Chondrocyte (in vitro differentiated cells): ENCODE data around the gene PRR5L. TPM values are rescaled to one million over a fixed set of nuclear protein-coding genes. Genes with fewer than 3 reads are reported as not detected.

Source experiments
- DNase-seq: peaks from one replicate; pipeline ENCODE4 v3.0.0; 2021; ENCODE audit warnings: mixed read lengths, low spot score
- H3K27ac Mint-ChIP-seq: one replicate; pipeline ENCODE4 v1.8.0; 2021; ENCODE audit warnings: mild to moderate bottlenecking, moderate library complexity, mixed read lengths; ENCODE audit not compliant: unreplicated experiment
- H3K27me3 Mint-ChIP-seq: 2 replicates; pipeline ENCODE4 v1.8.0; 2021; ENCODE audit warnings: low read depth, mixed read lengths
- H3K36me3 Mint-ChIP-seq: 2 replicates; pipeline ENCODE4 v1.8.0; 2021; ENCODE audit warnings: low read depth, mixed read lengths
- H3K4me1 Mint-ChIP-seq: 2 replicates; pipeline ENCODE4 v1.8.0; 2021; ENCODE audit warnings: low read depth, mild to moderate bottlenecking, mixed read lengths
- H3K4me3 Mint-ChIP-seq: one replicate; pipeline ENCODE4 v1.8.0; 2021; ENCODE audit warnings: mild to moderate bottlenecking, moderate library complexity, mixed read lengths; ENCODE audit not compliant: unreplicated experiment
- H3K9me3 Mint-ChIP-seq: 2 replicates; pipeline ENCODE4 v1.8.0; 2021; ENCODE audit warnings: low read depth, mixed read lengths
- total RNA-seq: library from RNA; stranded (reverse); gene quantifications from 3 replicates; pipeline ENCODE4 v1.2.1, GENCODE V29; 2021
- TF ChIP-seq, protein P1 (sequence below): fragments of 200-600 bp; sonication (generic); IDR thresholded peaks from 2 replicates; pipeline ENCODE4 v1.5.0; 2021; ENCODE audit warnings: antibody characterized with exemption, mild to moderate bottlenecking, moderate library complexity

PRR5L gene
- total RNA-seq, 1 donor from 2014 or later, result 50.7 TPM

- H3K9me3 Mint-ChIP-seq, result no peaks in the 10 kb centered on the region
- peaks cover 21% of the 10 kb centered on the region for H3K4me1 Mint-ChIP-seq
- no peaks in the 10 kb centered on the region for H3K27me3 Mint-ChIP-seq
- TF ChIP-seq, protein P1, sequence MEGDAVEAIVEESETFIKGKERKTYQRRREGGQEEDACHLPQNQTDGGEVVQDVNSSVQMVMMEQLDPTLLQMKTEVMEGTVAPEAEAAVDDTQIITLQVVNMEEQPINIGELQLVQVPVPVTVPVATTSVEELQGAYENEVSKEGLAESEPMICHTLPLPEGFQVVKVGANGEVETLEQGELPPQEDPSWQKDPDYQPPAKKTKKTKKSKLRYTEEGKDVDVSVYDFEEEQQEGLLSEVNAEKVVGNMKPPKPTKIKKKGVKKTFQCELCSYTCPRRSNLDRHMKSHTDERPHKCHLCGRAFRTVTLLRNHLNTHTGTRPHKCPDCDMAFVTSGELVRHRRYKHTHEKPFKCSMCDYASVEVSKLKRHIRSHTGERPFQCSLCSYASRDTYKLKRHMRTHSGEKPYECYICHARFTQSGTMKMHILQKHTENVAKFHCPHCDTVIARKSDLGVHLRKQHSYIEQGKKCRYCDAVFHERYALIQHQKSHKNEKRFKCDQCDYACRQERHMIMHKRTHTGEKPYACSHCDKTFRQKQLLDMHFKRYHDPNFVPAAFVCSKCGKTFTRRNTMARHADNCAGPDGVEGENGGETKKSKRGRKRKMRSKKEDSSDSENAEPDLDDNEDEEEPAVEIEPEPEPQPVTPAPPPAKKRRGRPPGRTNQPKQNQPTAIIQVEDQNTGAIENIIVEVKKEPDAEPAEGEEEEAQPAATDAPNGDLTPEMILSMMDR, result no peak
- peaks cover 40% of the 10 kb centered on the region for H3K36me3 Mint-ChIP-seq
- H3K4me3 Mint-ChIP-seq, result no peak overlapping the region
- no peak overlapping the region for H3K27ac Mint-ChIP-seq
- DNase-seq, result no peak
Measured at GRCh38 chr11:36395978-36396736, 100.1 kb downstream of the PRR5L start.

DNA sequence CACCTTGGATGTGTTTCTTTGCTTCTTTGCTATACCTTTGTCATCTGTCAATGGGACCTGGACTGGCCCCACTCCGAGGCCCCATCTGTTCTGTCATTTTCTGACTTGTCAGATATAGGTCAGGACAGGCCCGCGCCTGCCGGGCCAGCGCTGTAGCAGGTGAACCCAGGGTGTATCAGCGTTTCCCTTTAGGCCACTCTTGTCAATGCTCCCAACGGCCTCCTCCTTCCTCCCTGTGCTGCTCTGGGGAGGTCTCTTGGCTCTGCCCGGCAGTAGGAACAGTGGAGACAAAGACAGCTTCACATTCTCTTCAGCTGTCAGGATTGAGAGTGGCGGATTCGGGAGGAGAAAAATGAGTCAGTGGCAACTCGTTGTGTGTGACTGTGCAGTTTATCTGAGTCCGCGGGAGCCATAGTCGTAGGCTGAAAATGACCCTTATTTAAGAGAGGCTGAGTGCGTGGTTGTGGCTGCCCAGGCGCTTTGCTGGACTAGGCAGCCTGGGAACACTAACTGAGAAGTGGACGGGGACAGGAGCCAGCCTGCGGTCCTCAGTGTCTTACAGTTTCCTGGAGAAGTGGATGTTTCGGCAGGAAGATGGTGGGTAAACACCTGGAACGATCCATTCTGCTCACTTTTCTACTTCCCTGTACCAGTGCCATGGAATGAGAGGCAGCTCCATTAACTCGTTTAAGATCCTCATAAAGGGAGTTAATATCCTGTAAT is 102.3 kb downstream of the PRR5L start:
- peak overlapping the region; percentile 75 for H3K27ac Mint-ChIP-seq
- no peak for DNase-seq
- no peaks in the 10 kb centered on the region for H3K9me3 Mint-ChIP-seq
- H3K4me1 Mint-ChIP-seq, result peaks cover 4% of the 10 kb centered on the region
- TF ChIP-seq, protein P1, result no peak
- H3K4me3 Mint-ChIP-seq, result no peak overlapping the region
- H3K36me3 Mint-ChIP-seq, result peaks cover 52% of the 10 kb centered on the region
- H3K27me3 Mint-ChIP-seq, result no peaks in the 10 kb centered on the region

- Mint-ChIP-seq H3K9me3 (no peaks in the 10 kb centered on the region), H3K36me3 (peaks cover 53% of the 10 kb centered on the region), H3K4me3 (no peak overlapping the region), H3K27me3 (no peaks in the 10 kb centered on the region), H3K27ac (no peak overlapping the region), H3K4me1 (peaks cover 3% of the 10 kb centered on the region)
- TF ChIP-seq, protein P1, result no peak
- DNase-seq, result no peak
Measured at GRCh38 chr11:36399236-36399635, 103.1 kb downstream of the PRR5L start.

GRCh38 chr11:36399745-36400144 is 103.7 kb downstream of the PRR5L start:
- TF ChIP-seq, protein P1, result no peak
- no peak for DNase-seq
- H3K27ac Mint-ChIP-seq, result no peak overlapping the region
- peaks cover 48% of the 10 kb centered on the region for H3K36me3 Mint-ChIP-seq
- no peaks in the 10 kb centered on the region for H3K9me3 Mint-ChIP-seq
- H3K27me3 Mint-ChIP-seq, result no peaks in the 10 kb centered on the region
- H3K4me1 Mint-ChIP-seq, result peaks cover 3% of the 10 kb centered on the region
- H3K4me3 Mint-ChIP-seq, result no peak overlapping the region

GRCh38 chr11:36400766-36401455 is 104.8 kb downstream of the PRR5L start:
- no peak for DNase-seq
- H3K36me3 Mint-ChIP-seq, result peaks cover 53% of the 10 kb centered on the region
- no peaks in the 10 kb centered on the region for H3K9me3 Mint-ChIP-seq
- H3K4me1 Mint-ChIP-seq, result peaks cover 7% of the 10 kb centered on the region
- no peaks in the 10 kb centered on the region for H3K27me3 Mint-ChIP-seq
- H3K27ac Mint-ChIP-seq, result no peak overlapping the region
- no peak overlapping the region for H3K4me3 Mint-ChIP-seq
- TF ChIP-seq, protein P1, result no peak
